Neuronal stem cell (in vitro differentiated cells): ENCODE measurements around the gene RPS19.

Experiments
- DNase-seq: peaks from one replicate; pipeline ENCODE4 v3.0.0-alpha.2; 2013; ENCODE audit warnings: low spot score
- H2AFZ ChIP-seq: one replicate; pipeline ENCODE4 v1.6.1; 2013; ENCODE audit warnings: mild to moderate bottlenecking, low read length, inconsistent platforms
- H2AK5ac ChIP-seq: 2 replicates; pipeline ENCODE4 v1.6.1; 2013; ENCODE audit warnings: low read depth, mild to moderate bottlenecking, inconsistent platforms, low read length, moderate library complexity, mixed read lengths
- H2BK120ac ChIP-seq: 2 replicates; pipeline ENCODE4 v1.6.1; 2013; ENCODE audit warnings: low read depth, mild to moderate bottlenecking, inconsistent platforms, low read length, moderate library complexity, mixed read lengths
- H2BK12ac ChIP-seq: one replicate; pipeline ENCODE4 v1.6.1; 2013; ENCODE audit warnings: low read length, inconsistent platforms
- H2BK15ac ChIP-seq: 2 replicates; pipeline ENCODE4 v1.6.1; 2013; ENCODE audit warnings: mild to moderate bottlenecking, low read length, inconsistent platforms, mixed read lengths
- H2BK5ac ChIP-seq: one replicate; pipeline ENCODE4 v1.6.1; 2013; ENCODE audit warnings: inconsistent platforms, mild to moderate bottlenecking, low read length, moderate library complexity
- H3K14ac ChIP-seq: one replicate; pipeline ENCODE4 v1.6.1; 2013; ENCODE audit warnings: low read length, inconsistent platforms
- H3K18ac ChIP-seq: 2 replicates; pipeline ENCODE4 v1.6.1; 2013; ENCODE audit warnings: low read length, inconsistent platforms
- H3K23ac ChIP-seq: 2 replicates; pipeline ENCODE4 v1.6.1; 2013; ENCODE audit warnings: low read depth, mild to moderate bottlenecking, mixed read lengths, low read length, inconsistent platforms; ENCODE audit not compliant: poor library complexity
- H3K27ac ChIP-seq: replicated peaks from 3 replicates; pipeline ENCODE4 v1.5.1; 2013; ENCODE audit warnings: low read length, inconsistent platforms
- H3K27me3 ChIP-seq, 3 experiments: 2 replicates each; pipeline ENCODE4 v1.6.1; 2013; ENCODE audit warnings: low read length in 3 of 3, mild to moderate bottlenecking in 2 of 3, inconsistent platforms in 1 of 3, low read depth in 1 of 3, mixed read lengths in 1 of 3, moderate library complexity in 1 of 3; ENCODE audit not compliant: control insufficient read depth in 3 of 3, insufficient read depth in 3 of 3
- H3K36me3 ChIP-seq, 2 donors: replicated peaks in 1 of 2; 2 replicates each; pipeline ENCODE4 v1.6.1; 2013; ENCODE audit warnings: low read length in 2 of 2; ENCODE audit not compliant: control insufficient read depth in 2 of 2, insufficient read depth in 2 of 2
- H3K4ac ChIP-seq: 2 replicates; pipeline ENCODE4 v1.6.1; 2013; ENCODE audit warnings: inconsistent platforms, mild to moderate bottlenecking, low read length, moderate library complexity
- H3K4me1 ChIP-seq, 2 donors: 1 replicate in 1 of 2; 2 replicates in 1 of 2; pipeline ENCODE4 v1.6.1; 2013; ENCODE audit warnings: low read length in 2 of 2, low read depth in 1 of 2; ENCODE audit not compliant: control insufficient read depth in 2 of 2, insufficient read depth in 1 of 2
- H3K4me2 ChIP-seq: one replicate; pipeline ENCODE4 v1.6.1; 2013; ENCODE audit warnings: mild to moderate bottlenecking, low read length, inconsistent platforms; ENCODE audit not compliant: insufficient read depth, poor library complexity, severe bottlenecking
- H3K4me3 ChIP-seq, 2 donors: 2 replicates each; pipeline ENCODE4 v1.5.1; 2013; ENCODE audit warnings: low read length in 2 of 2, mild to moderate bottlenecking in 2 of 2, inconsistent platforms in 1 of 2, moderate library complexity in 1 of 2
- H3K79me1 ChIP-seq: one replicate; pipeline ENCODE4 v1.6.1; 2013; ENCODE audit warnings: low read depth, mild to moderate bottlenecking, inconsistent platforms, low read length, moderate library complexity
- H3K9ac ChIP-seq: one replicate; pipeline ENCODE4 v1.6.1; 2013; ENCODE audit warnings: mild to moderate bottlenecking, low read depth, low read length, inconsistent platforms; ENCODE audit not compliant: poor library complexity
- H3K9me3 ChIP-seq, 2 donors: replicated peaks in 1 of 2; 2 replicates each; pipeline versions ENCODE3 to v1.6.1; 2013; ENCODE audit warnings: low read length in 2 of 2, mild to moderate bottlenecking in 2 of 2, inconsistent platforms in 1 of 2, low read depth in 1 of 2, mixed read lengths in 1 of 2, moderate library complexity in 1 of 2; ENCODE audit not compliant: control insufficient read depth in 2 of 2, insufficient read depth in 1 of 2
- H4K8ac ChIP-seq: one replicate; pipeline ENCODE4 v1.6.1; 2013; ENCODE audit warnings: low read depth, mild to moderate bottlenecking, inconsistent platforms, low read length, moderate library complexity
- H4K91ac ChIP-seq: one replicate; pipeline ENCODE4 v1.6.1; 2013; ENCODE audit warnings: low read length, low read depth, mild to moderate bottlenecking, inconsistent platforms; ENCODE audit not compliant: poor library complexity
- WGBS, 2 donors: extraction: QIAGEN DNeasy Blood & Tissue Kit; methylation state at CpG; one replicate each; pipeline ENCODE4 v1.1.7; 2013; ENCODE audit warnings: missing lambda C conversion rate in 2 of 2, mixed read lengths in 1 of 2; ENCODE audit not compliant: insufficient read length in 2 of 2, insufficient replicate concordance in 1 of 2; ENCODE audit errors: extremely low coverage in 2 of 2; 5-methylcytosine and 5-hydroxymethylcytosine counted together

Gene RPS19

DNA sequence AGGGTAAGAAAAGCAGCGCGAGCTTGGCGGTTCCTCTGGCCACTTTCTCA lies 15.2 kb upstream of the RPS19 start, which contains the start of gene DMRTC2:
DMRTC2 (plus strand) TSS at position 42 of the 50 bp plus-strand sequence. CDS start 2,387 bp downstream, outside the sequence.
- Histone ChIP-seq H2BK12ac (no peak within 1 kb of the TSS), H3K4ac (no peak within 1 kb of the TSS), H2BK120ac (no peak within 1 kb of the TSS)

DNA sequence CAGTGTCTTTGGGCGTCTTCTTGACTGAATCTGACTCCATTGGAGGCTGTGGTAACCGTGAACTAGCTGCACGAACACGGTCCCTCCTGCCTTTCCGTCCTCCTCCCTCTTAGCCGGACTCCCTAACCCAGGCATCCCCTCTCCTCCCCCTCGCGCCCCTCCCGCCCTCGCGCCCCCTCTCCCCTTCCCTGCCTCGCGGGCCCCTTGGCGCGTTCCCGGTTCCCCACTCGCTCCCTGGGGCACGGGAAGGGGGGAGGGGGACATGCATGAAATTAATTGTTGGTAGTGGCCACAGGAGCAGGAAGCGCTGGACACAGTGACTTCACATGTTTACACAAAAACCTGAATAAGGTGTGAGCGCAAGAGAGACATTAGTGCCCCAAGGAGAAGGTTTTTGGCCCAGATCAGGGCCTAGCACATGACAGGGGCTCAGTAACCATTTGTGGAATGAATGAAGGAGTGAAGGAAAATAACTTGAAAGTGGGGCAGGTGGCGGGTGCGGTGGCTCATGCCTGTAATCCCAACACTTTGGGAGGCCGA lies 14.9 kb upstream of the RPS19 start:
- Histone ChIP-seq H2AK5ac (no peak overlapping the region), H3K9me3 (no peaks in the 10 kb centered on the region), H3K9ac (no peak overlapping the region), H3K14ac (no peak overlapping the region), H2BK15ac (no peak overlapping the region), H2BK12ac (no peak overlapping the region), H3K27ac (no peak overlapping the region), H3K36me3 (no peaks in the 10 kb centered on the region), H3K27me3 (peaks cover 0 to 22% (median 0%) of the 10 kb centered on the region in 3 experiments), H3K4me3 (no peak overlapping the region), H3K4ac (no peak overlapping the region), H4K91ac (no peak overlapping the region), H4K8ac (no peak overlapping the region), H2BK5ac (no peak overlapping the region), H3K79me1 (no peaks in the 10 kb centered on the region), H2AFZ (no peak overlapping the region), H3K4me2 (no peak overlapping the region), H3K23ac (no peak overlapping the region), H3K4me1 (no peaks in the 10 kb centered on the region), H3K18ac (no peak overlapping the region), H2BK120ac (no peak overlapping the region)
- no CpG with 5 or more reads among the region's 23 CpGs for WGBS, 2 donors
- DNase-seq, result no peak

More for the DNA sequence above, 15.2 kb upstream of the RPS19 start, which contains the start of gene DMRTC2:
- no peaks in the 10 kb centered on the region for H3K79me1 ChIP-seq
- no peak within 1 kb of the TSS for H2BK15ac ChIP-seq
- H3K4me1 ChIP-seq, result no peaks in the 10 kb centered on the region
- H3K9me3 ChIP-seq, result no peaks in the 10 kb centered on the region
- no peak within 1 kb of the TSS for H2AFZ ChIP-seq
- no peak within 1 kb of the TSS for H3K9ac ChIP-seq
- no peak within 1 kb of the TSS for H2AK5ac ChIP-seq
- no peak within 1 kb of the TSS for H4K91ac ChIP-seq
- no CpG with 5 or more reads among the region's 3 CpGs for WGBS, 2 donors
- no peak within 1 kb of the TSS for H3K18ac ChIP-seq
- H4K8ac ChIP-seq, result no peak within 1 kb of the TSS
- H3K4me3 ChIP-seq, result no peak within 1 kb of the TSS
- H3K27ac ChIP-seq, result no peak within 1 kb of the TSS
- no peak within 1 kb of the TSS for H3K23ac ChIP-seq
- H2BK5ac ChIP-seq, result no peak within 1 kb of the TSS
- peaks cover 0 to 22% (median 0%) of the 10 kb centered on the region in 3 experiments for H3K27me3 ChIP-seq
- DNase-seq, result no peak
- no peak within 1 kb of the TSS for H3K14ac ChIP-seq
- H3K4me2 ChIP-seq, result no peak within 1 kb of the TSS
- no peaks in the 10 kb centered on the region for H3K36me3 ChIP-seq

- Histone ChIP-seq H2BK15ac (no peak overlapping the region), H3K18ac (no peak overlapping the region), H3K4me2 (no peak overlapping the region), H2AFZ (no peak overlapping the region), H2BK5ac (no peak overlapping the region), H3K4me1 (no peaks in the 10 kb centered on the region), H4K8ac (no peak overlapping the region), H3K4ac (no peak overlapping the region), H3K9ac (no peak overlapping the region), H2AK5ac (peak overlapping the region; percentile 82), H3K4me3 (no peak overlapping the region), H3K36me3 (no peaks in the 10 kb centered on the region), H2BK12ac (no peak overlapping the region), H4K91ac (no peak overlapping the region), H3K9me3 (no peaks in the 10 kb centered on the region), H3K27ac (no peak overlapping the region), H3K79me1 (no peaks in the 10 kb centered on the region), H2BK120ac (no peak overlapping the region), H3K27me3 (peaks cover 0 to 45% (median 0%) of the 10 kb centered on the region in 3 experiments), H3K23ac (peak overlapping the region; percentile 49), H3K14ac (no peak overlapping the region)
- DNase-seq, result no peak
- no CpG with 5 or more reads among the region's 19 CpGs for WGBS, 2 donors
Measured at GRCh38 chr19:41847351-41848105, 12.5 kb upstream of the RPS19 start.

DNA sequence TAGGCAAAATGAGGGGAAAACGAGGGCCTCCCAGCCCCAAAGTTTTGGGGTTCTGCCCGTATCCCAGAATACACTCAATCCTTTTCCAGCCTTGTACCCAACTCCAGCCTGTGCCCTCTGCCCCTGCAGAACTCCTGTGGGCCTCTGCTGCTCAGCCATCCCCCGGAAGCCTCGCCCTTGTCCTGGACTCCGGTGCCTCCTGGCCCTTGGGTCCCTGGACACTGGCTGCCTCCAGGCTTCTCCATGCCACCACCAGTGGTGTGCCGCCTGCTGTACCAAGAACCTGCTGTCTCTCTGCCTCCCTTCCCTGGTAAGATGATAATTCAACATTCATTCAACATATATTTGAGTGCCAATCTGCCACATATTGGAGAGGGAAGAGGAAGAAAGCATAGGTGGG lies 11.4 kb upstream of the RPS19 start:
- H4K8ac ChIP-seq, result no peak overlapping the region
- DNase-seq, result no peak
- no peaks in the 10 kb centered on the region for H3K9me3 ChIP-seq

More for the DNA sequence above, 11.4 kb upstream of the RPS19 start:
- Histone ChIP-seq H2BK120ac (peak overlapping the region; percentile 25), H2AK5ac (peak overlapping the region; percentile 49), H2AFZ (no peak overlapping the region), H3K4me3 (no peak overlapping the region), H2BK12ac (no peak overlapping the region), H3K4me1 (no peaks in the 10 kb centered on the region), H3K4ac (no peak overlapping the region), H3K14ac (peak overlapping the region; percentile 22), H3K27me3 (peaks cover 0 to 56% (median 0%) of the 10 kb centered on the region in 3 experiments), H3K18ac (no peak overlapping the region), H3K23ac (no peak overlapping the region), H3K27ac (no peak overlapping the region), H3K9ac (no peak overlapping the region), H2BK5ac (no peak overlapping the region), H3K4me2 (no peak overlapping the region), H2BK15ac (no peak overlapping the region), H3K36me3 (no peaks in the 10 kb centered on the region), H4K91ac (peak overlapping the region; percentile 58), H3K79me1 (no peaks in the 10 kb centered on the region)
- WGBS, 2 donors, result no CpG with 5 or more reads among the region's 6 CpGs
